Astrocyte (in vitro differentiated cells and primary cell): Measurements from ENCODE around the gene EPS15.

ENCODE experiments used
- EZH2 ChIP-seq: IDR thresholded peaks from 2 replicates; pipeline ENCODE4 v1.6.1; 2012; ENCODE audit warnings: mild to moderate bottlenecking, low read length, inconsistent platforms; ENCODE audit not compliant: insufficient read depth
- TF ChIP-seq, protein P1 (sequence below): IDR thresholded peaks from 2 replicates; pipeline ENCODE4 v1.5.1; 2011; ENCODE audit warnings: low read depth, mild to moderate bottlenecking, inconsistent platforms, low read length, moderate library complexity; ENCODE audit not compliant: insufficient read depth

DNA sequence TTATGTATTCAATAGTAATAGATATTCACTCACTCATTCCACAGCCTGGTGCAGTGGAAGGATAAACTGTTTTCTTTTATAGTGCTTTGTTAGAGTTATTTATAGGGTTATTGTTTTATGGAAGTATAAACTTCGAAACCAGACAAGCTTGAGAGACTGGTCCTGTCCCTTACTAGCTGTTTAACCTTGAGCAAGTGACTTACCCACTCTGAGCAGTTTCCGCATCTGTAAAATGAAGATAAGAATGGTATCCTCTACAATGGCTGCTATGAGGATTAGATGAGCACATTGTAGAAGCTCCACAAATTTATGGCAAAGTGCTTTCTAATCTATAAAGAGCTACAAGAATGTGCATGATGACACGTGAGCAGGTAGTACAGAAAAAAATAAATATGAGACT is 30.8 kb upstream of the EPS15 start:
- TF ChIP-seq, protein P1, sequence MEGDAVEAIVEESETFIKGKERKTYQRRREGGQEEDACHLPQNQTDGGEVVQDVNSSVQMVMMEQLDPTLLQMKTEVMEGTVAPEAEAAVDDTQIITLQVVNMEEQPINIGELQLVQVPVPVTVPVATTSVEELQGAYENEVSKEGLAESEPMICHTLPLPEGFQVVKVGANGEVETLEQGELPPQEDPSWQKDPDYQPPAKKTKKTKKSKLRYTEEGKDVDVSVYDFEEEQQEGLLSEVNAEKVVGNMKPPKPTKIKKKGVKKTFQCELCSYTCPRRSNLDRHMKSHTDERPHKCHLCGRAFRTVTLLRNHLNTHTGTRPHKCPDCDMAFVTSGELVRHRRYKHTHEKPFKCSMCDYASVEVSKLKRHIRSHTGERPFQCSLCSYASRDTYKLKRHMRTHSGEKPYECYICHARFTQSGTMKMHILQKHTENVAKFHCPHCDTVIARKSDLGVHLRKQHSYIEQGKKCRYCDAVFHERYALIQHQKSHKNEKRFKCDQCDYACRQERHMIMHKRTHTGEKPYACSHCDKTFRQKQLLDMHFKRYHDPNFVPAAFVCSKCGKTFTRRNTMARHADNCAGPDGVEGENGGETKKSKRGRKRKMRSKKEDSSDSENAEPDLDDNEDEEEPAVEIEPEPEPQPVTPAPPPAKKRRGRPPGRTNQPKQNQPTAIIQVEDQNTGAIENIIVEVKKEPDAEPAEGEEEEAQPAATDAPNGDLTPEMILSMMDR, result no peak
- no peak for TF ChIP-seq EZH2
